Measurements from ENCODE around the gene CARMIL1.

CARMIL1 gene

DNA sequence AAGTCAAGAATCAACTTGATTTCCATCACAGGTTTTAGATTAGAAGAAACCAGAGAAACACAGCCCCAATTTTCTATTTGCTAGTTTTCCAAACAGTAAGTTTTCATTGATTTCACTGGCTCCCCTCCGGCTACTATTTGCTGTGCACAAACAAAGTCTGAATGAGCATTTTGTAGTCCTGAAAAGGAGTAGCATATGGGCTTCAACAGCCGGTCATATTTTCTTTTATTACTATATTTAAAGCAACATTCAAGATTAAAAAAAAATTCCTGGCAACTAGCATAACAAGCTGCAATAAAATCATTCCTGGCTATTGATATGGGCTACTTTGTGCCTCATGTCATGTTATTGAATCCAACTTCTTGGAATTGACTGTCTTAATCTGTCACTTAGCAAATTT, 48.3 kb downstream of the CARMIL1 start:
- DNase-seq (ENCODE audit: low read depth): no peak
- H3K4me3 ChIP-seq (ENCODE audit: control insufficient read depth, low read depth, low read length): no peak overlapping the region
- TF ChIP-seq, protein P1, sequence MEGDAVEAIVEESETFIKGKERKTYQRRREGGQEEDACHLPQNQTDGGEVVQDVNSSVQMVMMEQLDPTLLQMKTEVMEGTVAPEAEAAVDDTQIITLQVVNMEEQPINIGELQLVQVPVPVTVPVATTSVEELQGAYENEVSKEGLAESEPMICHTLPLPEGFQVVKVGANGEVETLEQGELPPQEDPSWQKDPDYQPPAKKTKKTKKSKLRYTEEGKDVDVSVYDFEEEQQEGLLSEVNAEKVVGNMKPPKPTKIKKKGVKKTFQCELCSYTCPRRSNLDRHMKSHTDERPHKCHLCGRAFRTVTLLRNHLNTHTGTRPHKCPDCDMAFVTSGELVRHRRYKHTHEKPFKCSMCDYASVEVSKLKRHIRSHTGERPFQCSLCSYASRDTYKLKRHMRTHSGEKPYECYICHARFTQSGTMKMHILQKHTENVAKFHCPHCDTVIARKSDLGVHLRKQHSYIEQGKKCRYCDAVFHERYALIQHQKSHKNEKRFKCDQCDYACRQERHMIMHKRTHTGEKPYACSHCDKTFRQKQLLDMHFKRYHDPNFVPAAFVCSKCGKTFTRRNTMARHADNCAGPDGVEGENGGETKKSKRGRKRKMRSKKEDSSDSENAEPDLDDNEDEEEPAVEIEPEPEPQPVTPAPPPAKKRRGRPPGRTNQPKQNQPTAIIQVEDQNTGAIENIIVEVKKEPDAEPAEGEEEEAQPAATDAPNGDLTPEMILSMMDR (conservative IDR thresholded peaks at IDR 0.05; ENCODE audit: control insufficient read depth, insufficient read depth, low read depth, low read length): no peak

DNA sequence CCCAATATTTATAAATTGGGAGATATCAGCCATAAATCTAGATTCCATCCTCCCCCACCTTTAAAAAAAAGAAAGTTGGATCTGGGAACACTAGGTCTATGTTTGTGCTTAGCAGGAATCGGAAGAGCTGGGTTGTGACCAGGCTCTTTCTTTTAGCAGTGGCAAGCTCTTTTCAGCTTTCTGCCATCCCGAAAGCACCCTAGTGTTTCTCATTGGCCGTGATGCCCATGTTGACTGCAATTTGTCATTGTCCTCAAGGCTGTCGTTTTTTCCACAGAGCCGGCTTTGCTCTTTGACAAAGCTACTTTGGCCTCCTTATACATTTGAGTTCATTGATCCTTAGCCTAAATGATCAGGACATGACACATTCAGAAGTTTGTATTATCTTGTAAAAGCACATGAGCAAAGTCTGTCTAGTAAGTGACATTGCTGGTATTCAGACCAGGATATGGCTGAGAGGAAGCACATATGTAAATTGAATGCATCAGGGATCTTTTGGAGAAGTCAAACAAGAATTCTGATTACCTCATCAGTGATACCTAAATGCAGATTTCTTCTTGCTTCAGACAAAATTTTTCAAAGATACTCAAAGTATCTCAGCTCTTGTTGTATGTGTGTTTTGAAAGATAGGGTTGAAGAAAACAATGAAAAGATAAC, 50.1 kb downstream of the CARMIL1 start:
- TF ChIP-seq, protein P1 (conservative IDR thresholded peaks at IDR 0.05; ENCODE audit: control insufficient read depth, insufficient read depth, low read depth, low read length): no peak
- no peak overlapping the region for H3K4me3 ChIP-seq (ENCODE audit: control insufficient read depth, low read depth, low read length)
- no peak for DNase-seq (ENCODE audit: low read depth)

DNA sequence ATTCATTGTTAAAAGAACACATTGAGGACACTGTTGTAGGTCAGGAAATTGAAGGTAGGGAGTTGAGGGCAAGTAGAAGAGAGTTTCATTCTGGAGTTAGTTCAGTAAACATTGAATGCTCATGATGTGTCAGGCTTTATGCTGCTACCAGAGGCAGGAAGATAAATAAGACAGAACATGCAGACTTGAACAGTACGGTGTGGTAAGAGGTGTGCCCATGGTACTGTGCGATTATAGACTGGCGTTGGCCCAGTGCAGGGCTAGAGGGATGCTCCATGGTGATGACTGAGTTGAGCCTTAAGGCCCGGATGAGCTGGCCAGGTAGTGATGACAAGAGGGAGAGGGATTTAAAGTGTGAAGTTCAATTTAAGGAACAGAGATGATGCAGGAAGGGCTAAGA, 50.8 kb downstream of the CARMIL1 start:
- DNase-seq (ENCODE audit: low read depth): no peak
- TF ChIP-seq, protein P1 (conservative IDR thresholded peaks at IDR 0.05; ENCODE audit: control insufficient read depth, insufficient read depth, low read depth, low read length): no peak
- H3K4me3 ChIP-seq (ENCODE audit: control insufficient read depth, low read depth, low read length): no peak overlapping the region

DNA sequence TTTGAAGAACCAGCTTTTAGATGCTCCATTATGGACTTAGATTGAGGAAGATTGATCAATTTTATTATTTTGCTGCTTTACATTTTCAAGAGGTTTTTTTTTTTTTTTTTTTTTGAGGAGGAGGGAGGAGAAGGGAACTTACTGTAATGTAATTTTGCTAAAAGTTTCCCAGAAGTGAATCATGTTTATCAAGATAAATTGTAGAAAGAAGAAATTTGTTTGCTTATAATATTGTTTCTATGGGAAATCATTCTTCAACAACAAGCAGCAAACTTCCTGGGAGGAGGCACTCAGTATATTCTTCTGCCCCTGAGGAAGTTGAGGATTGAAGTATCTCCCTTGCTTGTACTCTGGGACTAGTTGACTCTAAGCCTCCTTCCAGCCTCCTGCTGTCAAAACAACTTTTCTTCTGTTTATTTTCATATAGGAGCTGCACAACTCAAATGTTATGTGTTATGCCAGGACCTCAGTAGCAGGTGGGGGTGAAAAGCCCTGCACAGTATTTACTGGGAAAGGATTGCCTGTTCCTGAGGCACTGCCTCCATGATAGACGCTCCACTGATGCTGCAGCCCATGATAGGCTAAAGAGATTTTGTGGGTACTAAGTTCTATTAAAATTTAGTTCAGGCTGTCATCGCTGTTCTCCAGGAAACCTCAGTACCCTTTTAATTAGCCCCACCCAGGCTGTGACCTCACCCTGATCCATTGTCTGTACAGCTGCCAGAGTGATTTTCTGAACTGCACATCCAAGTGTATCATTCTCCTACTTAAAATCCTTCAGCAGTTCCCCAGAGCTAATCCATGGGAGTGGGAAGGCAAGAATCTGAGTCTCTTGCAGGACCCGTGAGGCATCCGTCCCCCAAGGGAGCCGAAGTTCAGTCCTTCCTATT, 51.9 kb downstream of the CARMIL1 start:
- DNase-seq (ENCODE audit: low read depth): peak; percentile 78
- no peak overlapping the region for H3K4me3 ChIP-seq (ENCODE audit: control insufficient read depth, low read depth, low read length)
- TF ChIP-seq, protein P1 (conservative IDR thresholded peaks at IDR 0.05; ENCODE audit: control insufficient read depth, insufficient read depth, low read depth, low read length): no peak

DNA sequence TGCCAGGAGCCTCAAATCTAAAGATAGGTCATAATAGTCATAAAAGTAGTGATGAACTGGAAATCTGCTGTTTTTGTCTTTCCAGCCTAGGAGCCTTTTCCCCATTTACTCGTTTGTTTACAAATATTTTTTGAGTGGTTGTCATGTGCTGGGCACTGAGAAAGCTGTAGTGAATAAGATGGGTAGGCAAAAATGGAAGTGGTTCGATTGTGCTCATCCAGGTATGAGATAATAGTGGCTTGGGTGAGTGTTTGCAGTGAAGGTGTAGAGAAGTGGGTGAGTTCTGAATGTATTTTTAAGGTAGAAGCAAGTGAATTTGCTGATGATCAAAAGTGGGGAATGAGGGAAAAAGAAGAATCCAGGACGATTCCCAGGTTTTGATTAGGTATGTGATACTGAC, 53.0 kb downstream of the CARMIL1 start:
- TF ChIP-seq, protein P1 (conservative IDR thresholded peaks at IDR 0.05; ENCODE audit: control insufficient read depth, insufficient read depth, low read depth, low read length): no peak
- DNase-seq (ENCODE audit: low read depth): no peak
- no peak overlapping the region for H3K4me3 ChIP-seq (ENCODE audit: control insufficient read depth, low read depth, low read length)

DNA sequence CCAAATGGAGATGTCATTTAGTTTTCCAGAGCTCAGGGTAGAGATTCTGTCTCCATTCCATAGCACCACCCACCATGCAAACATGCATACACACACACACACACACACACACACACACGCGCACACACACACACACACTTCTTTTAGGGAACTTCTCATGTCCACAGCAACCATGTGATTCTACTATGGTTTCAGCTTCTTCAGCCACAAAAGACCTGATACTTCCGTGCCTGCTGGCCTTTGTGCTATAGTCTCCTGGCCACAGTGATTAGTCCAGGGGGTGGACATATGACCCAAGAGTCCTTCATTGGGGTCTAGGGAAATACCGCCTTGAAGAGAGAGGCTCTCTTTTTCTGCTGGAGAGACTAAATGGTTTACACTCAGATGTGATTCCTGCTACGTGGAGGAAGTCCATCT, 53.5 kb downstream of the CARMIL1 start:
- TF ChIP-seq, protein P1 (conservative IDR thresholded peaks at IDR 0.05; ENCODE audit: control insufficient read depth, insufficient read depth, low read depth, low read length): no peak
- no peak for DNase-seq (ENCODE audit: low read depth)
- no peak overlapping the region for H3K4me3 ChIP-seq (ENCODE audit: control insufficient read depth, low read depth, low read length)

All from fibroblast of mammary gland (primary cell).